ENCODE data around the gene MRPL30. TPM values are rescaled to one million over a fixed set of nuclear protein-coding genes. Genes with fewer than 3 reads are reported as not detected.

Gene MRPL30
- total RNA-seq, 1 experiment from 2014 or later = 28.7 TPM

- TF ChIP-seq ZNF532 (CRISPR knock-in tag; IDR thresholded peaks at IDR 0.05; ENCODE audit: borderline replicate concordance) (no peak), EMX1 (CRISPR knock-in tag; IDR thresholded peaks at IDR 0.05) (no peak), PRRX2 (CRISPR knock-in tag; IDR thresholded peaks at IDR 0.05) (no peak), JAZF1 (CRISPR knock-in tag; IDR thresholded peaks at IDR 0.05) (no peak)
These were observed 2.0 kb downstream of the MRPL30 start (continued) for GRCh38 chr2:99183025-99183424.

GRCh38 chr2:99184811-99185210, 3.8 kb downstream of the MRPL30 start:
- Mint-ChIP-seq H3K4me3 (no peak overlapping the region), H3K27me3 (ENCODE audit: low read depth) (no peaks in the 10 kb centered on the region), H3K27ac (no peak overlapping the region), H3K9me3 (0 out of 2 replicates have a peak, but pooled peaks cover 5% of the 10 kb centered on the region), H3K4me1 (peaks cover 17% of the 10 kb centered on the region), H3K36me3 (peaks cover 23% of the 10 kb centered on the region)
- ChIA-PET POLR2A (no interaction called here), CTCF (no interaction called here)
- no peak for ATAC-seq
- DNase-seq (ENCODE audit: low spot score) = no peak
- TF ChIP-seq ZNF532 (CRISPR knock-in tag; IDR thresholded peaks at IDR 0.05; ENCODE audit: borderline replicate concordance) (no peak), MYBL2 (CRISPR knock-in tag; IDR thresholded peaks at IDR 0.05) (no peak), CBFB (CRISPR knock-in tag; IDR thresholded peaks at IDR 0.05; ENCODE audit: low read depth) (no peak), ETV6 (CRISPR knock-in tag; IDR thresholded peaks at IDR 0.05) (no peak), ZNF138 (CRISPR knock-in tag; conservative IDR thresholded peaks at IDR 0.05) (no peak), IRF1 (CRISPR knock-in tag; IDR thresholded peaks at IDR 0.05) (no peak), JAZF1 (CRISPR knock-in tag; IDR thresholded peaks at IDR 0.05) (no peak), ZBTB21 (CRISPR knock-in tag; IDR thresholded peaks at IDR 0.05; ENCODE audit: borderline replicate concordance) (no peak), IRF2 (CRISPR knock-in tag; IDR thresholded peaks at IDR 0.05; ENCODE audit: borderline replicate concordance, low read depth) (no peak), PREB (CRISPR knock-in tag; IDR thresholded peaks at IDR 0.05; ENCODE audit: borderline replicate concordance) (no peak), E2F5 (CRISPR knock-in tag; IDR thresholded peaks at IDR 0.05) (no peak), AR (CRISPR knock-in tag; IDR thresholded peaks at IDR 0.05) (no peak)
